Fibroblast of skin of left biceps (primary cell): ENCODE data around the gene ZNF689.
"Not testable (repeated sequence)": the region's sequence is repeated elsewhere in the genome, so short reads cannot be mapped to it uniquely, and the experiment has no call there.

ENCODE experiments used
- DNase-seq, 2 experiments: peaks; one replicate each; pipeline ENCODE4 v3.0.0-alpha.2; 2013; ENCODE audit warnings: low read depth in 2 of 2

The ZNF689 gene

GRCh38 chr16:30636599-30636998, 26.4 kb upstream of the ZNF689 start:
- no peak for DNase-seq

- DNase-seq, result no peak
Measured at GRCh38 chr16:30633526-30633925, 23.3 kb upstream of the ZNF689 start.

- DNase-seq, result not testable (repeated sequence)
Measured at GRCh38 chr16:30632454-30632853, 22.3 kb upstream of the ZNF689 start.

GRCh38 chr16:30628628-30629540, 18.7 kb upstream of the ZNF689 start:
- DNase-seq, result no peak

GRCh38 chr16:30626236-30626635, 16.0 kb upstream of the ZNF689 start:
- no peak for DNase-seq

GRCh38 chr16:30623536-30624283, 13.5 kb upstream of the ZNF689 start:
- no peak for DNase-seq

- no peak for DNase-seq
Measured at GRCh38 chr16:30622455-30623032, 12.4 kb upstream of the ZNF689 start.

- peak; percentile 47 to 50 for DNase-seq
Measured at GRCh38 chr16:30621765-30622164, 11.6 kb upstream of the ZNF689 start.

- no peak for DNase-seq
Measured at GRCh38 chr16:30620169-30620568, 10.0 kb upstream of the ZNF689 start.

- no peak for DNase-seq
Measured at GRCh38 chr16:30619638-30620037, 9.4 kb upstream of the ZNF689 start.

GRCh38 chr16:30619202-30619601, 9.0 kb upstream of the ZNF689 start:
- DNase-seq, result no peak

- DNase-seq, result no peak
Measured at GRCh38 chr16:30615358-30616091, 5.3 kb upstream of the ZNF689 start.

- no peak for DNase-seq
Measured at GRCh38 chr16:30609002-30609925, 925 bp downstream of the ZNF689 start.

GRCh38 chr16:30606004-30606403, 4.2 kb downstream of the ZNF689 start:
- DNase-seq, result no peak

GRCh38 chr16:30605158-30605557, 5.0 kb downstream of the ZNF689 start:
- no peak for DNase-seq

- no peak for DNase-seq
Measured at GRCh38 chr16:30604316-30604947, 5.8 kb downstream of the ZNF689 start.

- DNase-seq, result no peak
Measured at GRCh38 chr16:30603945-30604315, 6.3 kb downstream of the ZNF689 start.

GRCh38 chr16:30602616-30603277, 7.4 kb downstream of the ZNF689 start:
- DNase-seq, result no peak

- no peak for DNase-seq
Measured at GRCh38 chr16:30601966-30602365, 8.2 kb downstream of the ZNF689 start.

- no peak for DNase-seq
Measured at GRCh38 chr16:30600929-30601328, 9.3 kb downstream of the ZNF689 start.
